ENCODE measurements around the gene EIF4E3.

DNA sequence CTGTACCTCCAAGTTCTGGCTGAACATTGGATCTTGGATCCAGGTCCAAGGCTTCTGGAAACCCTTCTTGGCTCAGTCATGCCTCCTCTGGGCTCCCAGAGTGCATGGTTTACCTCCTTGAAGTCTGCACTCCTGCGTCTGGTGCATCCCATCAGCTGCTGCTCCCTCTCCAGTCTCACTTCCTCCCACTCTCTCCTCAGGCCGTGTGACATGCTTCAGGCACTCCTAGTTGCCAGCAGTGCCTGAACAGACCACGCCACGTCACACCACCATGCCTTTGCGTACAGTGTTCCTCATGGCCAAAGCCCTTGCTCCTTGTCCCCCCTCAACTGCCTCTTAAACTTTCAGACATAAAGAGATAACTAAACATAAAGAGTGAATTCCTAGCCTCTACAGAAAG is 34.2 kb upstream of the EIF4E3 start:
- TF ChIP-seq SIN3A (IDR thresholded peaks at IDR 0.05; ENCODE audit: borderline replicate concordance, insufficient read depth, low read length): no peak
- no peak for TF ChIP-seq POLR2AphosphoS5 (IDR thresholded peaks at IDR 0.05; ENCODE audit: low read depth, low read length)

Measured in PFSK-1 (cell line).